ENCODE results near the gene ARMH3.
"Not testable (repeated sequence)": the region's sequence is repeated elsewhere in the genome, so short reads cannot be mapped to it uniquely, and the experiment has no call there.

The ARMH3 gene

DNA sequence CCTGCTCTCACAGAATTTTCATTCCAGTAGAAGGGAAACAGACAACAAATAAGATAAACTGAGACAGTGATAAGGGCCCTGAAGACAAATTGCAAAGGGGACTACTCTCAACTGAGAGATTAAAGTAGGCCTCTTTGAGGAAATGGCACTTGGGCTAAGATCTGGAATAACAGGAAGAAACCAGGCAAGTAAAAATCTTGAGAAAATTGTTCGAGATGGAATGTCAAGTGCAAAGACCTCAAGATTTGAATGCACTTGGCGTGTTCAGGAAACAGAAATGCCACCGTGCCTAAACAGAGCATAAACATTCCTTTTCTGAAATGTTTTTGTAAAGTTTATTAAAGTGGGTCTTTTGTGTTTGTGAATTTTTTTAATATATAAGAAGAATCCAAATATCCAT lies 10.7 kb downstream of the ARMH3 start:
- DNase-seq = no peak

DNA sequence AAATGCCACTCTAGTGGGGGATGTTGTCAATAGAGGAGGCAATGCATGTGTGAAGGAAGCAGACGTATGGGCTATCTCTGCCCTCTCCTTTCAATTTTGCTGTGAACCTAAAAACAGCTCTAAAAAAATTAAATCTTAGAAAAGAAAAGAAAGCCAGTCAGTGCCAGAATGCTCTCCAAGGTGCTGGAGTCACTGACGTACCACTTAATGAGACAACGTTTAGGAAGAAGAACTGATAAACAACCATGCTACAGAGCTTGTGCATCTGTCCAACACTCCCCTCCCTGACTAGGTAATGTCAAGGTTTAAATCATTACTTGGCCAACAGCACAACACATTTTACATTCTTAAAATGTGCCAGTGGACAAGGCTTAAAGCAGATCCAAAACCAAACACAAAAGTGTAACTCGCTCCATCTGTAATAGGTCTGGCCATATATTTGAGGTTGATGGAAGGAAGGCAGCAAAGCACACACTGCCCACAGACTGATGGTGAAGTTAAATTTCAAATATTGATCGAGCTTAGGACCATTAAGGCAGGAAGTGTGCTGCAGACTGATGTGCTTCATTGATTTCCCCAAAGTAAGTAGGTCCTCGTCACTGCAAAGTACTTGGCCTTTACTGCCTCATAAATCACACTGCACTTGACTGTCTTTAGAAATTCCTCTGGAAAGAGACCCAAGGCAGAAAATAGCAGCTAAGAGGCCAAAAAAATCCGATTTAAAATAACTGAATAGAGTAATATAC lies 15.5 kb downstream of the ARMH3 start:
- no peak for DNase-seq

DNA sequence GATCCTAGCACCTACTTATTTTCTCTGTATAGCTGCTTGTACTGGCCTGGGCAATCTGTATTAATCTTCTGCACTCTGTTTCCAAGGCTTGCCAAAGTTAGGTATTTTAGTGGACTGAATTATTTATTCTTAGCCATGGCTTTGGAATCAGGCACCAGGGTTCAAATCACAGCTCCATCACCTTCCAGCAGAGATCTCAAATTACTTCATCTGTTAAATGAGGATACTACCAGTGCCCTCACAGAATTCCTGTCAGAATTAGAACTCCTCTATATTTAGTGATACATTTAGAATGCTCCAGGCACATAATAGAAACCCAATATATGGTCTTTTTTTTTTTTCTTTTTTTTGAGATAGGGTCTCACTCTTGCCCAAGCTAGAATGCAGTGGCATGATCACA lies 17.6 kb downstream of the ARMH3 start:
- no peak for DNase-seq

DNA sequence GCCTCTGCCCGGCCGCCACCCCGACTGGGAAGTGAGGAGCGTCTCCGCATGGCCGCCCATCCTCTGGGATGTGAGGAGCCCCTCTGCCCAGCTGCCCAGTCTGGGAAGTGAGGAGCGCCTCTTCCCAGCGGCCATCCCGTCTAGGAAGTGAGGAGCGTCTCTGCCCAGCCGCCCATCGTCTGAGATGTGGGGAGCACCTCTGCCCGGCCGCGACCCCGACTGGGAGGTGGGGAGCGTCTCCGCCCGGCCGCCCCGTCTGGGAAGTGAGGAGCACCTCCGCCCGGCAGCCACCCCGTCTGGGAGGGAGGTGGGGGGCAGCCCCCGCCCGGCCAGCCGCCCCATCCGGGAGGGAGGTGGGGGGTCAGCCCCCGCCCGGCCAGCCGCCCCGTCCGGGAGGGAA lies 20.2 kb downstream of the ARMH3 start:
- DNase-seq = not testable (repeated sequence)

DNA sequence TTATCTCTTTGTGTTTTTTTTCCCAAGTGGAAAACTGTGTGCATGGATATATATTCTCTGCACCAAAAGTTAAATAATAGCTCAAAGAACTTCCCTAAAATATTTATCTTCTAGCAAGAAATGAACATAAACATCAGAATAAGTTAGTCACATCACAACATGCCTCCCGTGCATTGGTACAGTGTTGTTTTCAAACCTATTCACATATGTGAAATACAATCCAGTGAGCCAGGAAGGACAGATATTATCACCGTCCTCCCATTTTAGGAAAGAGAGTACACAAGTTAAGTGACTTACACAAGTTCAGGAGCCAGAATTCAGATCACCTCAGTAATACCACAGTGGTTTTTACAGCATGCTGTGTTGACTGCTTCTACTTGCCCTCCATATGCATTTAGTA lies 22.2 kb downstream of the ARMH3 start:
- no peak for DNase-seq

DNA sequence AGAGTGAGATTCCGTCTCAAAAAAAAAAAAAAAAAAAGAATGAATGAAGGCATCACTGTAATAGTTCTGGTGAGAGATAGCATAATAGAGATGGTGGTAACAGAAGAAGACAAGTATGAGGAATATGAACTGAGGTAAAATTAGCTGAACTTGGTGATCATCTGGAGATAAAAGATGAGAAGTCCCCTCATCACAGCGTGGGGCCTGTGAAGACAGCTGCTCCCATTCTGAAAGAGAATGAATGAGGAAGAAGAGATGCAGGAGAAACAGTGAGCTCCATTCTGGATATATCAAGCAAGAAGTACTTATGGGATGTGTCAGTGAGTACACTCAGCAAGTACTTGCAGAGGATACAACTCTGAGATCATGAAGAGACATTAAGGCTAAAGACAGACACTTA lies 28.7 kb downstream of the ARMH3 start:
- no peak for DNase-seq

DNA sequence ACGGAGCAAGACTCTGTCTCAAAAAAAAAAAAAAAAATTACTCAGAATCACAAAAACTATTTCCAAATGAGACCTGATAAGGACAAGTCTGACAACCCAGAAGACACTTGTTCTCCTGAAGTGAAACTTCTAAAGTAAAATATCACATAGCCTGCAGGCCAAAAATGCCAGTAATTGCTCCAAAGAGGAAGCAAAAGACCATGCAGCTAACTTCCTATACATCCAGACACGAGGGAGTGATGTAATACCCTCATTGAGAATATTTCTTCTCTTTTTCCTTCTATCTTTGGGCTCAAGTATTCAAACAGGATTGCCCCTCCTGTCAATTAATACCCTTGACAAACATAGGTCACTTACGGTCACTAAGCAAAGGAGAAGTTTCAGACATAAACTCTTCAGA lies 31.2 kb downstream of the ARMH3 start:
- no peak for DNase-seq

DNA sequence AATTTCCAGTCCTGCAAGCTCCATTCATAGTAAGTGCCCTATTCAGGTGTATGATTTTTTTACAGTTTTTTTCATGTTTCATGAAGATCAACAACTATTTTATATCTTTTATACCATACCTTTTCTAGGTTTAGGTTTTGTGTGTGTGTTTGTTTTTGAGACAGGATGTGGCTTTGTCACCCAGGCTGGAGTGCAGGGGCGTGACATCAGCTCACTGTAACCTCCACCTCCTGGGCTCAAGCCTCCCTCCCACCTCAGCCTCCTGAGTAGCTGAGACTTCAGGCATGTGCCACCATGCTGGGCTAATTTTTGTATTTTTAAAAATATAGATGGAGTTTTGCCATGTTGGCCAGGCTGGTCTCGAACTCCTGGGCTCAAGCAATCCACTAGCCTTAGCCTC lies 35.0 kb downstream of the ARMH3 start:
- DNase-seq = no peak

DNA sequence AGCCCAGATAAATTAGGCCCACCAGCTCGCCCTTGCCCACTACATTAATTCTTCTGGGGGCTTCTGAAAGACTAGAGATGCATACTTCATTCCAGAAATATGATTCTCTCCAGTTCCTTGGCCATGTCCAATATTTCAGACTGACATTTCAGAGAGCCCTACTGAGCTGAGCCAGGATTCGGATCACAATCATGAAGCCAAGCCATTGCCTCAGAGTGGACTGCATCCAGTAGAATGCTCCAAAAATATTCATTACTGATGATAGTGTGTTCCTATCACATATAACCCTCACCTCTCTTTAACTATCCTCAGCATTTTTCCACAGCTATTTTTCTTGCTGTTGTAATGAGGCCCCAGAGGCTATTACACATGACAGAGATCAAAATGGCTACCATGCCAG lies 38.7 kb downstream of the ARMH3 start:
- DNase-seq = no peak

DNA sequence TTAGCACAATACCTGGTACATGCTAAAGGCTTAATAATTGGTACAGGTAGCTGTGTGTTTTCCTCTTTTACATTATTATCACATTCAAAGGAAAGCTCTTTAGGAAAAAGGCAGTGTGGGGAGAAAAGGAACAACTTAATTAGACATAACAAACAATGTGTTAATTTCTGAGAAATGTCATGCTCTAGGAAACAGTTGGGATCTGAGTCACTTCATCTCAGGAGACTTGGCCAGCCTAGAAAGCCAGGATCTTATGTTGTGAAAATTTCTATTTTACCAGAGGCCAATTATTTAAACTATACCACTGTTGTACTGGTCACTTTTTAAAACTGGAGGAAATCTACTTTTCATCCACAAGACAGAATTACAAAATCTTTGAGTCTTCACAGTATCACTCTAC lies 39.6 kb downstream of the ARMH3 start:
- DNase-seq = no peak

DNA sequence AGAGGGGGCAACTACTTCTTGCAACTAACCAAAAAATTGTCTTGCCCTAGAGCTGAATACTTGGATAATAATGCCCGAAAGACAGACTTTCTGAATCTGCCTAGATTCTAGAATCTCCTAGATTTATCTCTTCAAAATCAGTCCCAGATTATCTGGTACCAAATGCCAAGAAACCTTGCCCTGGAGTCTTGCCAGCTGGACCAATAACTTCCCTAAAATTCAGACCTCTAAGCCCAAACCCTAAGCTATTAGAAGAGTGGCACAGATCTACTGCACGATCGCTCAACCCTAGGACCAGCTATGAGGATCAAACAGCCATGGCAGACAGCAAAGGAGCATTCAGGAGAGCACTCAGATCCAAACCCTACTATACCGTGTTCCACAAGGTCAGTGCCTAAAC lies 45.0 kb downstream of the ARMH3 start:
- no peak for DNase-seq

DNA sequence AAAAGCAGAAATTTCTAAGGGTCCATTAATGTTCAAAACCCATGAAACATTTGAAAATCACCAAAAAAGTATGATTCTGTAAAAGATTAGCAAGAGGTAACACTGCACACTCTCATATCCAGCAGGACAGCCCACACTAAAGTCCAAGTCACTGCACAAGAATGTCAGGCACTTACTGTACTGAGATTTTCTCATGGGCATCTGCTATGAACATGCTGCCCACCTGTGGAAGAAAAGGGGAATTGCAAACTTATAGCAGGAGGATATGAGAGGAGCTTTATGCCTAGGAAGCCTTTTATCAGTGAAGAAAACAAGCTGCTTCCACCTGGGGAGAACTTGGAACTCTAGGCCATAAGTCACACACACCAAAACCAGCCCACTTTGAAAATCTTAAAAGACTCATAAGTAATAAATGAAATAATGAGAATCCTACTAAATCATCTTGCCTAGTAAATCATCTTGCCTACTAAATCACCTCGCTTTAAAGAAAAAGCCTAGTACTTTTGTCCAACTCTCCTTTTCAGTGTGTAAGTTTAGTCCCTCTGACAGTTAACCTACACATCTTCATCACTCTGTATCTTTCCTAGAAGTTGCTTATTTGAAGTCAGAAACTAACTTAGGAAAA lies 46.1 kb downstream of the ARMH3 start:
- DNase-seq = peak; percentile 54

DNA sequence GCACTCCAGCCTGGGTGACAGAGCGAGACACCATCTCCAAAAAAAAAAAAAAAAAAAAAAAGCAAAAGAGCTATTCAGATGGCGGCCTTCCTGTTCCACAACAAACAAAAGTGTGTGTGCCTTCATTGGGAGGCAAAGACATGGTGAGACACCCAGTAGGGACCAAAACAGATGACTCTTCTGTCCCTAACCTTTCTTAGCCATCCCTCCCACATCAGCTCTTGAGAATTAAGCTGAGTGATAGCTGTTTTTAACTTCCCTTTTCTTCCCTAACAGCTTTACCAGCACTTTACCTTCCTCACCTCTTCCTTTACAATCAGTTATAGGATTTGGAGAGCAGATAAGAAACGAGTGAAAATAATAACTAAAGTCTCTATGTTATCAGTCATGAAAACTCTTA lies 48.2 kb downstream of the ARMH3 start:
- no peak for DNase-seq

DNA sequence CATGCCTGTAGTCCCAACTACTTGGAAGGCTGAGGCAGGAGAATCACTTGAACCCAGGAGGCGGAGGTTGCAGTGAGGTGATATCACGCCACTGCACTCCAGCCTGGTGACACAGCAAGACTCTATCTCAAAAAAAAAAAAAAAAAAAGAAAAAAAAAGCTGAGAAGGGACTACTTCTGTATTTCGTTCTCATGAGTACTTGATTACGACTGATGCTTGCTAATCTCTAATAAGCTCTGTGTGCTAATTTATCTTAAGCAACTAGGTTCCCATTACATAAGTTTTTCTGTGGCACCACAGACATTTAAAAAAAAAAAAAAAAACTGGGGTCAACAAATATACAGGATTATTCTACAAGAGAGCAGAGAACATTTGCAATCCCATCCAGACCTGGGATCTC lies 48.9 kb downstream of the ARMH3 start:
- DNase-seq = not testable (repeated sequence)

DNA sequence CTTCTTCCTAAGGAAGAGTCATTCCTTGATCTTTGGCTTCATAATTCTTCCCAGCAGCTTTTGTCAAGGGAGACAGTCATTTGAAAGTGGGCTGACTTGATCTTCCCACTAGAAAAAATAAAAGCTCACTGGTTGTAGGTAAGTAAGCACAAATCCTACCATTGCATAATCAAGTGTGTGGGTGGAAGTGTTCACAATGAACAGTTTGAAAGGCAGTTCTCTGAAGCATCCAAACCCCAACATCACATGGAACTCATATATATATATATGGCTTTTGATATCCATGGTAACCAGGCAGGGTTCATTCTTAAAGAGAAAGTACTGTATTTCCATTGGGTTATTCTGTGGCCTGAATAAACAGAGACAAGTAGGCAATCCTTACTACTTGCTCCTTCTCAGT lies 51.6 kb downstream of the ARMH3 start:
- no peak for DNase-seq

DNA sequence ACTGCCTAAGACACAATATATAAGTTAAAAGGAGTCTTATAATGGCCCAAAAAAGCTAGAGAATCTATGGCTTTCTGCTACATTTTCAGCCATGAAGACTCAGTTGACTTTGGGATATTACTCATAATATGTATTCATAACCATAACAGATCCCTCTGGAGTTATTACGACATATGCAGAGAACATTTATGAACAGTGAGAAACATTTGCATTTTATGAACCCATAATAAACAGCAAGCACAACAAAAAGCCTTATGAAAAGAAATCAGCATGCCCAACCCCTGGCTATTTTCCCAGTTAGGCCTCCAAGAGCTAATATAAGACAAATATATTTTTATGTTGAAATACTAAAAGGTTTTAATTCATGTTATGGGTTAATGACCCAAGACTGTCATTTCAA lies 52.4 kb downstream of the ARMH3 start:
- no peak for DNase-seq

DNA sequence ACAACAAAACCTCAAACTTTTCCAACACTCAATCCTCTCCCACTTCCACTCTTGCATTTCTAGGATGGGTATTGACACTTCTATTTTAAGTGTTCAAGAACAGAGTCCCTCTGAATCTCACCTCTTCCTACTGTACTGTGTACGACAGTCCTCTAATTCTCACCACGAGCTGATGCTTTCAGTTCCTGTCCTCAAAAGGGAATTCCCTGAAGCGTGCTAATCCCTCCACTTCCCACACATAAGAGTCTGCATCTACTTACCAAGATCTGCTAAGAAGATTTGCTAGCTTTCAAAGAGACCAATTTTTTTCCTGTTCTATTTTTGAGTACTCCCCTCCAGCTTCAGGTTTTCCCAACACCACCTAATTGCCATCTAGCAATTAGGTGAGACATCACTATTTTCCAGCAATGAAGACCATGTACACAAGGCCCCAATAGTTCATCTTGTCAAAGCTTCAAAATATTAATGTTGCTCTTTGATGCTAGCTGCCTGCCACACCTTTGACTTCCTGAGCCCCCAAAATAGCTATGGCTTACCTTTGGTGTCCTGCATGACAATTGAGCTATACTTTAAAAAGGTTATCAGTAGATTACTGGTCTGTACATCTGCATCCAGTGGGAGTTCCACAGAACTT lies 54.4 kb downstream of the ARMH3 start:
- no peak for DNase-seq

DNA sequence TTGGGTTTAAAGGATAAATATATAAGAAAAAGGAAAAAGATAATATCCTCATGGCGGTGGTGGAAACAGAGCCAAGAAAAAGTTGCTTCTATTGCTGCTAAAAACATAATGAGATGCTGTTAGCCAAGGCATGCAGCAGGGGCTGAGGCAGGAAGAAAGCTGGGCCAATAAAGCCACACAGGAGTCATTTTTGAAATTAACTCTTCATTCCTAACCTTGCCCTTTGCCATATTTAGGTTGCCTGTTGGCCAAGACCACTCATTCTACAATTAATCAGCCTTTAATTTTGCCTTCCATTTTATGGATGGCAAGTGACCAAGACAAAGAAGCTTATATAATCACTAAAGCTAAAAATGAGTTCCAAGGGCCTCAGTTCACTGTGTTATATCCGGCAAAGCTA lies 58.2 kb downstream of the ARMH3 start:
- DNase-seq = no peak

DNA sequence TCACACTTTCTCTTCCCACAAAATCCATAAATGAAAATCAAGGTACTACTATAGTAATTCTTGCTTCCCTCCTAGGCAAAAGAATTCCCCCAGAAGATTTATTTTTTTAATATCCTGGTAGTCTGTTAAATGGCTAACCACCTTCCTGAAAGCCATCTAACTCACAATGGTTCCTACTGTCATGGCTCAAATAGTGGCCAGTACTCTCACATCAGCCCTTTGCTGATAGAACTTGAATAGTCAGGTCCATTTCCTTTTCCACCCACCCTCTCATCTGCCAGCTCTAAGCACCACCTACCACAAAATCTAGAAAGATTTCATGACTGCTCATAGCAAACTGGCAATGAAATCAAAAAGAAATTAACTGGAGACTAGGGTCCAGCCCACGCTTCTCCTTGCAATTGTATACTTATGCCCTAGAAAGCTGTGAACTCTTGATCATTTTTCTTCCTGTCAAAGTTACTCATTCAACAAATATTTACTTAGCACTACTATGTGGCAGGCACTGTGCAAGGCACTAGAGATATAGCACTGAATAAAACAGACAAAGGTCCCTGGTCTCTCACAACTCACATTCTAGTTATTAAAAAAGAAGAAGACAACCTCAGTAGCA lies 60.4 kb downstream of the ARMH3 start:
- DNase-seq = no peak

DNA sequence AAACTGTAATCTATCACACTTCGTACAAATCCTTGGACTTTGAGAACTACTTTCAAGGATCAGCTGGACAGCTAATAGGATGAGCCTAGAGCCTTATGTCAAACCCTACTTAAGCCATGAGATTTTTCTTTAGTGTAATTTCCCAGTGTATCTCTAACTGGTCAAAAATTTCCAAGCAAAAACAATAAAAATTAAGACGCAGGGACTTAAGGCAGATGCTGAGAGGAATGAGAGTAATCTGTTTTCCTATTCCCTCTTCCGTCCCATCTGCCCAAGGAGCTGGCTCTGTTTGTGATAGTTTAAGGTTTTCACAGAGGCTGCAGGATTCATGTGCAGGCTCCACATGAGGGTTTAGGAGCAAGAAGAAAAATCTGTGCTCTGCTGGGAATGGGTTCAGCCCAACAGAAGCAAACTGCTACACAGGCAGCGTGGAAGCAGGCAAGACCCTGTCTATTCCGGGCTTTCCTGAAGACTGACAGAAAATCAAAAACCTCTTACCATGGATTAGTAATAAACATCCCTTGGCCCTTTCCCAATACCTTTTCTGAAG lies 62.2 kb downstream of the ARMH3 start:
- DNase-seq = no peak

DNA sequence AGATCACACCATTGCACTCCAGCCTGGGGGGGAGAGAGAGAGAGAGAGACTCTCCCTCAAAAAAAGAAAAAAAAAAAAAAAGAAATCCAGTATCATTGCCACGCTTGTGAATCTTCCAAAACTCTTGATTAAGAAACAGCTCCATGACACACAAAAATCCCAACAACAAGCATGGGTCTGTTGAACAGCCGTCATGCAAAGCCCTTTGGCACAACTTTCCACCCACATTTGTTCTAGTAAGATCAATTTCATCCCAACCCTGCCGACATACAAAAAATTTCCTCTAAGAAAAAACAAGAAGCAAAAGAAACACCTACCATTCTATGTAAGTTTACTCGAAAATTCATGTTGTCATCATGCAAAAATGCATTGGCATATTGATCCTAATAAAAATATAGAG lies 62.8 kb downstream of the ARMH3 start:
- no peak for DNase-seq

DNA sequence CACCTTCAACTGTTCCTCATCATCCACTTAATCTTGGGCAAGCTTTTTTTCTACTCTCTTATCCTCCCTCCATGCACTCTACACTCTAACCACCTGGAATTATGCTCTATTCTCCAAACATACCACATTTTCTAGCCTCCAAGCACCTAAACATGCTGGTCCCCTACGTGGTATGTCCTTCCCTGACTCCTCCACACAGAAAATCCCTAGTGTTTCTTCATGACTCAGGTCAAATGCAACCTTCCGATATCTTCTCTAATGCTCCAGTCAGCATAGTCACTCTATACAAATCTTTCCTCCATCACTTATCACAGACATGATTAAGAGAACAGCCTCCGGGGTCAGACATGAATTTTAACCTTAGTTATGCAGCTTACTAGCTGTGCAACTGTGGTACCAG lies 68.8 kb downstream of the ARMH3 start:
- no peak for DNase-seq

DNA sequence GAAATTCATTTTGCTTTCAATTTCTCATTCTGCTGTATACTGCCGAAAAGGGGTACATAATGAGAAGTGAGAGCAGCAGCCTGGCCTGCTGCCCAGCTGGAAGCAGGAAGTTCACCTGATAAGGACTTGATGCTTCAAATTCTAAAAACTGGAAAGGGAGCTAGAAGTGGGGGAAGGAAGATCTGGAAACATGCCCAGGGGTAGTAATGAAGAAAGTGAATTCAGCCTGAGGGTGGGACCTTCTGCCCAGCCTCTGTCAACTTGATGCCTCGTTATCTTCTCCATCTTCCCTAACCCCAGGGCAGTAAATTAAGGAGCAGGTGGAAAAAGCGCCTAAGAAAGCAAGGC lies 69.4 kb downstream of the ARMH3 start:
- no peak for DNase-seq

DNA sequence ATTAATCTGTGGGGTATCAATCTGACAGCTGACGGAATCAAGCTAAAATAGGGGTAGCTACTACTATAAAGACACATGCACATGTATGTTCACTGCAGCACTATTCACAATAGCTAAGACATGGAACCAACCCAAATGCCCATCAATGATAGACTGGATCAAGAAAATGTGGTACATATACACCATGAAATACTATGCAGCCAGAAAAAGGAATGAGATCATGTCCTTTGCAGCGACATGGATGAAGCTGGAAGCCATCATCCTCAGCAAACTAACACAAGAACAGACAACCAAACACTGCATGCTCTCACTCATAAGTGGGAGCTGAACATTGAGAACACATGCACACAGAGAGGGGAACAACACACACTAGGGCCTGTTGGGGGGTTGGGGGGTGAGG lies 75.3 kb downstream of the ARMH3 start:
- DNase-seq = not testable (repeated sequence)
